AG09319 (cell line): ENCODE data around the gene HOXD10.
A peak's percentile ranks its signal among the peaks of the same experiment; 100 is the strongest.

Experiments used
- DNase-seq: peaks from one replicate; pipeline ENCODE4 v3.0.0-alpha.2; 2010; ENCODE audit warnings: low read depth; ENCODE audit errors: extremely low read depth
- CTCF ChIP-seq: IDR thresholded peaks from 2 replicates; pipeline ENCODE4 v1.5.1; 2011; ENCODE audit warnings: low read depth, mild to moderate bottlenecking, inconsistent platforms, low read length, moderate library complexity

The HOXD10 gene

GRCh38 chr2:176094349-176094748, 22.2 kb upstream of the HOXD10 start:
- TF ChIP-seq CTCF, result no peak
- no peak for DNase-seq

- TF ChIP-seq CTCF, result no peak
- no peak for DNase-seq
Observed at GRCh38 chr2:176095421-176095820, 21.2 kb upstream of the HOXD10 start.

GRCh38 chr2:176096243-176096985, 20.2 kb upstream of the HOXD10 start:
- TF ChIP-seq CTCF, result no peak
- no peak for DNase-seq

- no peak for DNase-seq
- peak; percentile 88 for TF ChIP-seq CTCF
Observed at GRCh38 chr2:176096986-176097819, 19.4 kb upstream of the HOXD10 start.

- no peak for TF ChIP-seq CTCF
- no peak for DNase-seq
Observed at GRCh38 chr2:176097820-176098365, 18.7 kb upstream of the HOXD10 start.

GRCh38 chr2:176098366-176099158, 18.0 kb upstream of the HOXD10 start:
- no peak for TF ChIP-seq CTCF
- no peak for DNase-seq
